HEK293 (cell line): ENCODE data around the gene CPT1C.

ENCODE experiments used
- ATF2 ChIP-seq: fragments of 450-650 bp; formaldehyde crosslinking; IDR thresholded peaks from 2 replicates; pipeline ENCODE4 v1.5.1; 2016; ENCODE audit warnings: missing biosample characterization, missing genetic modification characterization, low read depth
- BCL6B ChIP-seq: fragments of 450-650 bp; formaldehyde crosslinking; IDR thresholded peaks from 2 replicates; pipeline ENCODE4 v1.5.1; 2017; ENCODE audit warnings: missing biosample characterization, missing genetic modification characterization
- CTCF ChIP-seq: fragments of 450-650 bp; formaldehyde crosslinking; IDR thresholded peaks from 2 replicates; pipeline ENCODE4 v1.5.1; 2016; ENCODE audit warnings: missing biosample characterization, missing genetic modification characterization
- GLI2 ChIP-seq: fragments of 450-650 bp; formaldehyde crosslinking; IDR thresholded peaks from 2 replicates; pipeline ENCODE4; 2017; ENCODE audit warnings: missing biosample characterization, missing genetic modification characterization, low read depth, borderline replicate concordance
- GLIS1 ChIP-seq: fragments of 450-650 bp; formaldehyde crosslinking; IDR thresholded peaks from 2 replicates; pipeline ENCODE4 v1.5.1; 2016; ENCODE audit warnings: missing biosample characterization, missing genetic modification characterization
- KLF9 ChIP-seq: fragments of 450-650 bp; formaldehyde crosslinking; IDR thresholded peaks from 2 replicates; pipeline ENCODE4 v1.5.1; 2016; ENCODE audit warnings: missing biosample characterization, missing genetic modification characterization, low read depth
- PRDM6 ChIP-seq: fragments of 450-650 bp; formaldehyde crosslinking; IDR thresholded peaks from 2 replicates; pipeline ENCODE4 v1.5.1; 2017; ENCODE audit warnings: missing biosample characterization, missing genetic modification characterization
- SETDB1 ChIP-seq: IDR thresholded peaks from one replicate; pipeline ENCODE4 v1.6.1; 2017; ENCODE audit warnings: mild to moderate bottlenecking, low read length, moderate library complexity, mixed read lengths; ENCODE audit not compliant: insufficient read length
- YY2 ChIP-seq: fragments of 450-650 bp; formaldehyde crosslinking; IDR thresholded peaks from 2 replicates; pipeline ENCODE4 v1.5.1; 2016; ENCODE audit warnings: missing biosample characterization, missing genetic modification characterization
- ZBTB17 ChIP-seq: fragments of 450-650 bp; formaldehyde crosslinking; IDR thresholded peaks from 2 replicates; pipeline ENCODE4 v1.5.1; 2016; ENCODE audit warnings: missing biosample characterization, missing genetic modification characterization
- ZBTB20 ChIP-seq: fragments of 450-650 bp; formaldehyde crosslinking; IDR thresholded peaks from 2 replicates; pipeline ENCODE4 v1.5.1; 2016; ENCODE audit warnings: missing biosample characterization, missing genetic modification characterization
- ZBTB6 ChIP-seq: fragments of 450-650 bp; formaldehyde crosslinking; IDR thresholded peaks from 2 replicates; pipeline ENCODE4 v1.5.1; 2017; ENCODE audit warnings: missing biosample characterization, missing genetic modification characterization
- ZBTB7A ChIP-seq: fragments of 450-650 bp; formaldehyde crosslinking; IDR thresholded peaks from 2 replicates; pipeline ENCODE4 v1.5.1; 2016; ENCODE audit warnings: low read depth, missing biosample characterization, missing genetic modification characterization
- ZFP69B ChIP-seq: fragments of 450-650 bp; formaldehyde crosslinking; IDR thresholded peaks from 2 replicates; pipeline ENCODE4 v1.5.1; 2016; ENCODE audit warnings: missing biosample characterization, missing genetic modification characterization
- ZIC2 ChIP-seq: fragments of 450-650 bp; formaldehyde crosslinking; IDR thresholded peaks from 2 replicates; pipeline ENCODE4 v1.5.1; 2016; ENCODE audit warnings: missing biosample characterization, missing genetic modification characterization
- ZNF155 ChIP-seq: fragments of 450-650 bp; formaldehyde crosslinking; IDR thresholded peaks from 2 replicates; pipeline ENCODE4 v1.5.1; 2016; ENCODE audit warnings: missing biosample characterization, missing genetic modification characterization
- ZNF23 ChIP-seq: fragments of 450-650 bp; formaldehyde crosslinking; IDR thresholded peaks from 2 replicates; pipeline ENCODE4 v1.5.1; 2016; ENCODE audit warnings: missing biosample characterization, missing genetic modification characterization, borderline replicate concordance
- ZNF248 ChIP-seq: fragments of 450-650 bp; formaldehyde crosslinking; IDR thresholded peaks from 2 replicates; pipeline ENCODE4 v1.5.1; 2017; ENCODE audit warnings: missing biosample characterization, missing genetic modification characterization
- ZNF48 ChIP-seq: fragments of 450-650 bp; formaldehyde crosslinking; IDR thresholded peaks from 2 replicates; pipeline ENCODE4 v1.5.1; 2016; ENCODE audit warnings: missing biosample characterization, missing genetic modification characterization
- ZNF548 ChIP-seq: fragments of 450-650 bp; formaldehyde crosslinking; IDR thresholded peaks from 2 replicates; pipeline ENCODE4 v1.5.1; 2016; ENCODE audit warnings: missing biosample characterization, missing genetic modification characterization
- ZNF626 ChIP-seq: fragments of 450-650 bp; sonication (Bioruptor Pico); formaldehyde crosslinking; IDR thresholded peaks from 2 replicates; pipeline ENCODE4 v1.5.1; 2018; ENCODE audit warnings: missing biosample characterization, missing genetic modification characterization, inconsistent platforms
- ZNF837 ChIP-seq: fragments of 450-650 bp; formaldehyde crosslinking; IDR thresholded peaks from 2 replicates; pipeline ENCODE4 v1.5.1; 2016; ENCODE audit warnings: missing biosample characterization, missing genetic modification characterization
- TF ChIP-seq, protein P1 (sequence below): fragments of 450-650 bp; formaldehyde crosslinking; IDR thresholded peaks from 2 replicates; pipeline ENCODE4; 2016; ENCODE audit warnings: missing biosample characterization, missing genetic modification characterization
- TF ChIP-seq, protein P2 (sequence below): fragments of 450-650 bp; formaldehyde crosslinking; IDR thresholded peaks from 2 replicates; pipeline ENCODE4 v1.5.1; 2016; ENCODE audit warnings: missing biosample characterization, missing genetic modification characterization
- TF ChIP-seq, protein P3 (sequence below): fragments of 450-650 bp; formaldehyde crosslinking; conservative IDR thresholded peaks from 2 replicates; pipeline ENCODE4 v1.5.1; 2016; ENCODE audit warnings: low read depth, missing biosample characterization, missing genetic modification characterization

The CPT1C gene

DNA sequence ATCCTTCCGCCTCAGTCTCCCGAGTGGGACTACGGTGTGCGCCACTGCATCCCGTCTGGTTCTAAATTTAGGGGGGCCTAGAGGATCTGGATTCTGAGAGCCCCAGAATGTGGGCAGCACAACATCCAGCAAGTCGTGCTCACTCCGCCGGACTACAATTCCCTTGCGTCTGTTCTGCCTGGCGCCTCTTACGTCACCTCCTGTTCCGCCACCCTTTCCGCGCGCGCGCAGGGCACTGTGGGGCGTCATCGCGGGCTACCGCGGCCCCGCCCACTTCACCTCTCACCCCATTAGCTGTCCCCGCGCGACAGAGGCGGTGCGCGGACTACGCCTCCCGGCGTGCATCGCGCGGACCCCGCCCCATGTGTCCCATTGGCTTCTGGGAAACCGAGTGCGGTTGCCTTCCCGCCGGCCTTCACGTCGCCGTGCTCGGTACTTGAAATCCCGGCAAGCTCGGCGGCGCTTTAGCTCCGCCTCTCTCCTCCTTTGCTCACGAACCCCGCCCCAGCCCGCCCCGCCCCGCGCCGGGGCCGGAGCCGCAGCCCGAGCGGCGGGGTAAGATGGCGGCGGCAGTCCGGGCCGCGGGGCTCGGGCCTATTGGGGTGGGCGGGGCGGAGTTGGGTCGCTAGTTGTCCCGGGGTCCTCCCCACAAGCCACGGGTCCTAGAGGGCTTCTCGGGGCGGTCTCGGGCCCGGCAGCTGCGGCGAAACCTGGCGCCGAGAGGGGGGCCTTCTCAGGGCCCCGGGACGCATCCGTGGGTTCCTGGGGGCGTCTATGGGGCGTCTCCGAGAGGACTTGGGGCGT lies 49.0 kb upstream of the CPT1C start, which contains the start of gene SCAF1 (continued):
- TF ChIP-seq ATF2 (tag by site-specific recombination) (peak; percentile 95), ZNF48 (no peak), ZBTB17 (tag by site-specific recombination) (no peak; the same call in none of the 2 replicates), ZBTB6 (no peak), GLIS1 (peak; percentile 21; the same call in 1 of the 2 replicates), ZNF248 (no peak), KLF9 (tag by site-specific recombination) (peak; percentile 98), CTCF (tag by site-specific recombination) (no peak), ZNF548 (tag by site-specific recombination) (no peak), ZBTB20 (tag by site-specific recombination) (peak; percentile 7), YY2 (tag by site-specific recombination) (peak; percentile 84), ZNF23 (tag by site-specific recombination) (no peak), BCL6B (tag by site-specific recombination) (no peak), ZIC2 (no peak), SETDB1 (no peak), PRDM6 (no peak), ZNF837 (tag by site-specific recombination) (no peak), ZFP69B (no peak), GLI2 (tag by site-specific recombination) (no peak), ZBTB7A (no peak), ZNF155 (tag by site-specific recombination) (no peak), ZNF626 (no peak)
- TF ChIP-seq, protein P1, sequence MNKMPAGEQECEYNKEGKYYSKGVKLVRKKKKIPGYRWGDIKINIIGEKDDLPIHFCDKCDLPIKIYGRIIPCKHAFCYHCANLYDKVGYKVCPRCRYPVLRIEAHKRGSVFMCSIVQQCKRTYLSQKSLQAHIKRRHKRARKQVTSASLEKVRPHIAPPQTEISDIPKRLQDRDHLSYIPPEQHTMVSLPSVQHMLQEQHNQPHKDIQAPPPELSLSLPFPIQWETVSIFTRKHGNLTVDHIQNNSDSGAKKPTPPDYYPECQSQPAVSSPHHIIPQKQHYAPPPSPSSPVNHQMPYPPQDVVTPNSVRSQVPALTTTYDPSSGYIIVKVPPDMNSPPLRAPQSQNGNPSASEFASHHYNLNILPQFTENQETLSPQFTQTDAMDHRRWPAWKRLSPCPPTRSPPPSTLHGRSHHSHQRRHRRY, result no peak
- TF ChIP-seq, protein P2, sequence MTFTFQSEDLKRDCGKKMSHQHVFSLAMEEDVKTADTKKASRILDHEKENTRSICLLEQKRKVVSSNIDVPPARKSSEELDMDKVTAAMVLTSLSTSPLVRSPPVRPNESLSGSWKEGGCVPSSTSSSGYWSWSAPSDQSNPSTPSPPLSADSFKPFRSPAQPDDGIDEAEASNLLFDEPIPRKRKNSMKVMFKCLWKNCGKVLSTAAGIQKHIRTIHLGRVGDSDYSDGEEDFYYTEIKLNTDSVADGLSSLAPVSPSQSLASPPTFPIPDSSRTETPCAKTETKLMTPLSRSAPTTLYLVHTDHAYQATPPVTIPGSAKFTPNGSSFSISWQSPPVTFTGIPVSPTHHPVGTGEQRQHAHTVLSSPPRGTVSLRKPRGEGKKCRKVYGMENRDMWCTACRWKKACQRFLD, result no peak
- TF ChIP-seq, protein P3, sequence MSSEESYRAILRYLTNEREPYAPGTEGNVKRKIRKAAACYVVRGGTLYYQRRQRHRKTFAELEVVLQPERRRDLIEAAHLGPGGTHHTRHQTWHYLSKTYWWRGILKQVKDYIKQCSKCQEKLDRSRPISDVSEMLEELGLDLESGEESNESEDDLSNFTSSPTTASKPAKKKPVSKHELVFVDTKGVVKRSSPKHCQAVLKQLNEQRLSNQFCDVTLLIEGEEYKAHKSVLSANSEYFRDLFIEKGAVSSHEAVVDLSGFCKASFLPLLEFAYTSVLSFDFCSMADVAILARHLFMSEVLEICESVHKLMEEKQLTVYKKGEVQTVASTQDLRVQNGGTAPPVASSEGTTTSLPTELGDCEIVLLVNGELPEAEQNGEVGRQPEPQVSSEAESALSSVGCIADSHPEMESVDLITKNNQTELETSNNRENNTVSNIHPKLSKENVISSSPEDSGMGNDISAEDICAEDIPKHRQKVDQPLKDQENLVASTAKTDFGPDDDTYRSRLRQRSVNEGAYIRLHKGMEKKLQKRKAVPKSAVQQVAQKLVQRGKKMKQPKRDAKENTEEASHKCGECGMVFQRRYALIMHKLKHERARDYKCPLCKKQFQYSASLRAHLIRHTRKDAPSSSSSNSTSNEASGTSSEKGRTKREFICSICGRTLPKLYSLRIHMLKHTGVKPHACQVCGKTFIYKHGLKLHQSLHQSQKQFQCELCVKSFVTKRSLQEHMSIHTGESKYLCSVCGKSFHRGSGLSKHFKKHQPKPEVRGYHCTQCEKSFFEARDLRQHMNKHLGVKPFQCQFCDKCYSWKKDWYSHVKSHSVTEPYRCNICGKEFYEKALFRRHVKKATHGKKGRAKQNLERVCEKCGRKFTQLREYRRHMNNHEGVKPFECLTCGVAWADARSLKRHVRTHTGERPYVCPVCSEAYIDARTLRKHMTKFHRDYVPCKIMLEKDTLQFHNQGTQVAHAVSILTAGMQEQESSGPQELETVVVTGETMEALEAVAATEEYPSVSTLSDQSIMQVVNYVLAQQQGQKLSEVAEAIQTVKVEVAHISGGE (tag by site-specific recombination), result peak; percentile 89
